GM18858 (cell line): ENCODE measurements around the gene RERE.
"Not testable (repeated sequence)": the region's sequence is repeated elsewhere in the genome, so short reads cannot be mapped to it uniquely, and the experiment has no call there.

Experiments used
- ATAC-seq: cut with Tn5 transposase; IDR thresholded peaks from one replicate; pipeline ENCODE4 v1.9.1; 2021; ENCODE audit not compliant: unreplicated experiment

Gene RERE

DNA sequence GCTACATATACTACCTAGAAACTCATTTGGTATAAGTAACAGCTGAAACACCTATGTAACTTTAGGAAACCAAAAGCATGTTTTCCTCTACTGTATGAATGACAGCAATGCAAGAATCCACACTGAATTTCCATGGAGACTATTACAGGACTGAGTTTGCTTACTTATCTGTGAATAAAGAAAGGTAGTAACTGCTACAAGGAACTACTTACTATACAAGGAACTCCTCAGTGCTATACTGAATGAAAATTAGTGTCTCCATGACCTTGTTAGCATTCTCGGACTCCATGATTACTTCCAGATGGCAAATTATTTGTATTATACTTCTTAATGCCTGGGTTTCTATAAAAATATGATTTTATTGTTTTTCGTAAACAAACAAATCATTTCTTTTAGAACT, 198.0 kb downstream of the RERE start:
- not testable (repeated sequence) for ATAC-seq

DNA sequence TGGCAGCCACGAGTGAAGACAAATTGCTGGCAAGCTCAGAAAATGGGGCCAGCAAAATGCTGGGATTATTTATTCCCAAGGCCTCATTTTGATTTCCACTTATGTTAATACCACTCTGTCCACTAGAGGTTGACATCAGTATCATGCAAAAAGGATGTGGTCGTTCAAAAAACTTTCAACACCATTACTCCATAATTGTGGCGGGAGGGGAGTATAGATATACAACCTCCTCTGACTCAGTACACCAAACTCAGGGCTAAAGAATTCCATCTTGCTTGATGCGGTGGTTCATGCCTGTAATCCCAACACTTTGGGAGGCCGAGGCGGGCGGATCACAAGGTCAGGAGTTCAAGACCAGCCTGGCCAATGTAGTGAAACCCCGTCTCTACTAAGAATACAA, 200.6 kb downstream of the RERE start:
- not testable (repeated sequence) for ATAC-seq

DNA sequence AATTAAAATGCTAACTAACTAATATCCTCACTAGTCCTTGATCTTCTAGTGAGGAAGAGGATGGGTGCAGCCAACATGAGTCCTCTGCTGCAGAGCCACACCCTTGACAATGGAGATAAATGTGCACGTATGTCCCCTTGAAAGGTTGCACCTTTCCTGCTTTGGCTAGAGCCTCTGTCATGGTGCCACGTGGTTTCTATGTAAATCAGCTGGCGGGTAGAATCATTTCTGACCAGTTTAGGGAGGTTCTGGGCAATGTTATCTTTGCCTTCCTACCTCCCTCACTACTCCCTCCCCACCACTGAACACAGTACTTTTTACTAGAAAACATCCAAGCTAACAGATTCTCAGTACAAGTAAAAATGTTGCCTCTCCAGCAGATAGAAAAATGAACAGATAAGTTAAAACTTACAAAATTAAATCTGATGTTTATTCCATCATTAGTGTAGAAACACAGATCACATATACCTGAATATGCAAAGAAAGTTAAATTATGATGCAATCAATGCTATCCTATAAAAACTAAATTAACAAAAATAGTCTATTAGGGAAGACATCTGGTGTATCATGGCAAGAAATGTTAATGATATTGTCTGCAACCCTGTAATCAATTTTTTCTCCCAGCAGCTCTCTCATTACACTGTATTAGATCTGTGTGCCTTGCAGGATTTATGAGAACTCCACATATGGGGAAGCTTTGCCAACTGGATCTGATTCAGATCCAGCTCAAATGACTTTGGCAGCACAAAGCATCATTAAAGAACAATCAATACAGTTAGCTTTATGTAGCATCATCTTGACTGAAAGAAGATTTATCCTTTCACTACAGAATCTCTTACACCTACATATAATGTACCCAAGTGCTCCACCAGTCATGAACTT, 205.6 kb downstream of the RERE start:
- ATAC-seq = not testable (repeated sequence)

DNA sequence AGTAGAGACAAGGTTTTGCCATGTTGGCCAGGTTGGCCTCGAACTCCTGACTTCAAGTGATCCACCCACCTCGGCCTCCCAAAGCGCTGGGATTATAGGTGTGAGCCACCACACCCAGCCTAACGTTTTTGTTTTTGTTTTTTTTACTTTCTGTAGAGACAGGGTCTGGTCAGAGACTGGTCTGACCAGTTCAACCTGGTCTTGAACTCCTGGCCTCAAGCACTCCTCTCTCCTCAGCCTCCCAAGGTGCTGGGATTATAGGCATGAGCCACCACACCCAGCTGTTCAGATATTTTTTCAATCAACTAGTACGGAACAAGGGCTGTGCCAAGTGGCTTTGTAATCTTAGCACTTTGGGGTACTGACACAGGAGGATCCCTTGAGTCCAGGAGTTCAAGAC, 209.5 kb downstream of the RERE start:
- ATAC-seq = no peak

DNA sequence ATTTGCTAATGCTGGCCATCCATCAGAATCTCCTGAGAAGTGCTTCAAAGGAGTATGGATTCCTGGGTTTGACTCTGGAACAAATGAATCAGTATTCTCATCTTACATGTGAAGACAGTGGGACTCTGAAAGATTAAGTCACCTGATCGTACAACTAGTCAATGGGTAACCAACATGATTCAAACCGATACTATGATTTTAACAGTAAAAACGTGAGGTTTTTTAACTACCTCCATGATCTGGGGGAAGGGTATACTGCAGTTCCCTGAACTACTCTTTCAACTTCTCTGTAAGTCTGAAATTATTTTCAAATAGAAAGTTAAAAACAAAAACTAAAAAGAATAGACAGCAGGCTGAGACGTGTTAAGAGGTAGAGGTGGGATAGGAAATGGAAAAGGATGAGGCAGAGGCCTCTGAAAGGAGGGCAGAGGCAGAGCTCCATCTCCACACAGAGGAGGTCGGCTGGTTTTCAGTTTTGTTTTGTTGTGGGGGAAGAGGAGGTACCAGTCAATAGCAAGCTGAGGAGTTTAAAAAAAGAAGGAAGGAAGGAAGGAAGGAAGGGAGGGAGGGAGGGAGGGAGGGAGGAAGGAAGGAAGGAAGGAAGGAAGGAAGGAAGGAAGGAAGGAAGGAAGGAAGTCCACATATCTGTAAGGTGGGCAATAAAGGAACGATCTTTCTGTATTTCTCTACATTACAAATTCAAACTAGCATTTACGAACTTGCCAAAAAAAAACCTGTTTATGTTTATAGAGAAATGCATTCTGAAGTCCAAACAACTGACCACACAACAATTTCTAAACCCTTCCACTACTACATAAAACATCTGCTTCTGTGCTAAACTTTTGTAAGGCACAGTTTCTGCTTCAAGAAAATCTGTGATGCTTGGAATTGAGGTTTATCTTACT, 213.1 kb downstream of the RERE start:
- peak; percentile 65 for ATAC-seq

DNA sequence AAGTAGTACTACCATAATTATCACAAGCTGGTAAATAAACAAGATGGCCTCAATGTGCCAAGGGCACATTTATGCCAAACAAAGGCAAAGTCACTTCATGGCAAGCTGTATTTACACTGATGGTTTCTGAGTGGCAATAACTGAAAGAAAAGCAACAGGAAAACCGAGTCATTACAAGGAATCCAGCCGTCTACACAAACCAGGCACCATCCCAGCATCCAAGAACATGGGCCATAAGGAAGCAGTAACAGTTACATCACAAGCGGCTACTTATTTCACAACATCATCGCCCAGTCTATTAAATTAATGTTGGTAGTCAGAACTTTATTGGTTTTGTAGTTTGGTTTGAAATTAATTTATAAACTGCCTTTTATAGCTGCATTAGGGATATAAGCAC, 214.2 kb downstream of the RERE start:
- no peak for ATAC-seq

DNA sequence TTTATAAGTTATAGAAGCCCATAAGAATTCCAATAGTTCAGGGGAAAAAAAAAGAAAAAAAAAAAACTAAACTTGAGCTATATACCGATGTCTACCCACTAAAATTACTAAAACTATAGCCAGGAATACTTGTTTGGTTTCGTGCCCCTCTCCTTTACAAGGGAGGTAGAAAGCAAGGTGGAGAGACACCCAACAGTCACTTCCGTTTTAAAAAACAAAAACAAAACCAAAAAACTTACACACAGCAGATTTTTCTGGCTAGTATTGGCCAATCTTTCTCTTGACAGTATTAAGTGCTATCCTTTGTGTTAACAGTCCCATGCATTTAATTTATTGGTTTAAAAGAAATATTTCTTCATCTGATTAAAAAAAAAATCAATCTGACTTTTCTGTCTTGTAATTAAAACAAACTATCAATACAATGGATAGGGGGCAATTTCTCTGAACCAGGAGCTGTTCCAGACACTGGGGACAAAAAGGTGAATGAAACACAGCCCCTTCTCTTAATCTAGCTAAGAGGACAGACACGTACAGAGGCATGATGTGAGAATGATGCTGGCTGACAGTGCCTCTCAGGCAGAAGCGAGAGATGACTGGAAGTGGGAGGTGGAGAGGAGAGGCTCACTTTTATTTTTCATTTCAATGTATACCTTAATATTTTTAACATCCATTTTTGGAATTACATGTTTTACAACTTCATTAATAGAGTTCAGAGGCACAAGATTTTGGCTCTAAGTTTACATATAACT, 214.8 kb downstream of the RERE start:
- ATAC-seq = no peak

DNA sequence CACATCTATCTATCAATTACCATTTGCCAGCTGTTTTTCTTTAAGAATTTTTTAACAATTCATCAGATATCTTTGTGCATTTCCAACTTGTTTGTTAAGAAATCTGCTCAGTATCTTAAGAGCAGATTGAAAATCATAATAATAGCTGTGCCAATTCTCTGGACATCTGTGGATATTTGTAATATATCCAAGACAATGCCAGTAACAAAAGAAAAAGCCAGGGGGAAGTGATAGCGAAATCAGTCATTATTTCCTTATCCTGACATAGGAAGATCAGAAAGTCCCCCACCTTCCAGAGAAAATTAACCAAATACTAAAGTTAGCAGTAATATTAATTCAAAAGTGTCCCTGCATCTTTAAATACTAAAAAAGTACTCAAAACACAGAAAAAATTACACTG, 217.1 kb downstream of the RERE start:
- no peak for ATAC-seq

DNA sequence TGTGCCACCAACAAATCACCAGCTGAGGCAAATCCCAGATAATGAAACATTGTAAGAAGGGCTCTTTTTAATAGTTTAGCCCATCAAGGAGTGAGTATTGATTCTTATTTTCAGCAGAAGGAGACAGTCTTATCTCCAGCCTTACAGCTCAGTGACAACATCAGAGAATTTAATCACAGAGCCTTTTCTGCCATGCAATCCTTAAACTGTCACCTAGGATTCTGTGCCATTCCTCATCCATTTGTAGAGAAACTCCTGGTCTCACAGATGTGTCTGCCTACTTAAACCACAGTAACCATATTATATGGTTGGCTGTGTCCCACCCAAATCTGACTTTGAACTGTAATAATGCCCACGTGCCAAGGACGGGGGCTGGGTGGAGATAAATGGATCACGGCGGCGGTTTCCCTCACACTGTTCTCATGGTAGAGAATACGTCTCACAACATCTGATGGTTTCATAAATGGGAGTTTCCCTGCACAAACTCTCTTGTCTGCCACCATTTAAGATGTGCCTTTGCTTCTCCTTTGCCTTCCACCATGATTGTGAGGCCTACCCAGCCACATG, 217.7 kb downstream of the RERE start:
- ATAC-seq = no peak

DNA sequence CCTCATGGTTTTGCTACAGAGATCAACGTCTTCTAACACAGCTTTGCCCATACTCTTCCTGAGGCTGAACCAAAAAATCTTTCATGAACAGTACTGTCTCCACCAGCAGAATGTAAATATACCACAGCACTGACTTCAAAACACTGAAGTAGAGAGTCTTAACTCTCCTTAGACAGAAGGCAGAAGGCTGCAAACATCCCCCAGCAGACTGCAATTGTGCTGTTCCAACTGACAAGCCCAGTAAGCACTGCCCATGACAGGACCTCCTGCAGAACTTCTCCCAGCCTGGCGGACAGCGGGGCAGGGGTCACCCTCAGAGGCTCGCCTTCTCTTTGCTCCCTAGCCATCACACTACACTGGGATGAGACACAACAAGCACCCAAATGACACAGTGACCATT, 218.7 kb downstream of the RERE start:
- no peak for ATAC-seq

DNA sequence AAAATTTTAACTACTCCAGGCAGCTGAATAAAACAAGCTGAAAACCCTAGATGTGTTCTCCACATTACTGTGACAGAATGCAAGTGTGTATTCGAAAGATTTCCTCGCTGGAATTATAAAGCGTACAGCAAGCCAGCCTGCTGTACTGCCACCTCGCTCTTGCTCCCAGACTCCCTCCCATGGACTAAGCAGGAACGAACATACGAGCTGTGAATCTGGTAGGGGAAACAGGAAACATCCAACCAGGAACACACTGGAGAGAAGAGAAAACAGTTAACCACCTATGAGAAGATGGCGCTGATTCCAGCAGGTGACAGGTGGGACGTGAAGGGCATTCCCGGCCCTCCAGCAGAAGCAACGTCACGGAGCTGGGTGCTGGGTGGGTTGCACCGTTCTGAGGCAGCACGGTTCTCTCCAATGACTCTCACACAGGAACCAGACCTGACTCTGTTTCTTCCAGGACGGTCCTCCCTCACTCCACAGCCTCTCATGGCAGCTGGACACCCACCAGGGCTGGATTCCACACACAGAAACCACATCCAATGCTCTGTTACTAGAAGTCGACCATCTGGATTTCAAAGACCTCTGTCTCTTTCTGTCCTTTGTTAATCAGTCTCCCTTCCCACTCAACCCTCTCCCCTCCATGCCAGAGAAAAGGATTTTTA, 219.2 kb downstream of the RERE start:
- no peak for ATAC-seq

DNA sequence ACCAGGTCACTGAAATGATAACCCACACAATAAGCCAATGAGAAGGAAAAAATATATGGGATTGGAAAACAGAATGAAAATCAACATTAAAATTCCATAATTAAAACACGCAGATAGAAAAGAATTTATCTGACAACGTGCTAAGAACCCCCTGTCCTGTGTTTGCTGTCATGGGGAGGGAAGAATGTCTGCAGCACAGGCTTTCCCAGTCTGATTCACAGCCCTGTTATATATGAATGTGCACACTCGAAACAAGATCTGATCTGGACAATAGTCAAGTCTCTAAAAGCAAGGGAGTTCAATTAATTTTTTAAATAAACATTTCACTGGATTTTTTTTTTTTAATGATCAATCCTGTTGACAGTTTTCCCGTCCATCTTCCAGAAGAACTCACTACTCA, 220.0 kb downstream of the RERE start:
- no peak for ATAC-seq

DNA sequence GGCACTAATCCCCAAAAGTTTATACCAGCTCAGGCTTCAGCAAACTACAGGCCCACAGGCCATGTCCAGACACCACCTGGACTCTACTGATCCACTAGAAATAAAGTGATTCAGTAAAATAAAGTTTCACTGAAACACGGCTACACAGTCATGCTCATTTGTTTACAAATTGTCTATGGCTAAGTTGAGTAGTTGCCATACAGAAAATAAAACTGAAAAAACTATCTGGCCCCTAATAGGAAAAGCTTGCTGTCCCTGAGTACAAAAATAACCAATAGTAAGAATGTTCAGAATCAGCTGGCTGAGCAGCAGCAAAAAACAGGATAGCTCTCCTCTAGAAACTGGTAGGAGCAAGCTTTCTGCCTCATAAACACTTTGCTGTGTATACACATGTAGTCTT, 221.5 kb downstream of the RERE start:
- ATAC-seq = no peak

DNA sequence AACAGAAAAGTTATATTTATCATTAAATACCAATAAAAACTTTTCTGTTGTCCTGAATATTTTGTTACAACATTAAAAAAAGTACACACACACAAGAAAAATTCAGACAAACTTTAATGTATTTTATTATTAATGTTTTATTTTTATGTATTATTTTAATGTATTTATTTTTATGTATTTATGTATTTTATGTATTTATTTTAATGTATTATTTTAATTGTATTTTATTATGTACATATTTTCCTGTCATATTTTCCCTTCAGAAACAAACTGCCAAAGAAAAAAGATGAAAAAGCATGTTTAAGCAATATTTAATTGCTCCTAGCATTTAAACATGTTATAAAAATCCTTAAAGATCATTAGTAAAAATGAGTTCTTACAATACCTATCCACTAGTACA, 222.1 kb downstream of the RERE start:
- no peak for ATAC-seq

DNA sequence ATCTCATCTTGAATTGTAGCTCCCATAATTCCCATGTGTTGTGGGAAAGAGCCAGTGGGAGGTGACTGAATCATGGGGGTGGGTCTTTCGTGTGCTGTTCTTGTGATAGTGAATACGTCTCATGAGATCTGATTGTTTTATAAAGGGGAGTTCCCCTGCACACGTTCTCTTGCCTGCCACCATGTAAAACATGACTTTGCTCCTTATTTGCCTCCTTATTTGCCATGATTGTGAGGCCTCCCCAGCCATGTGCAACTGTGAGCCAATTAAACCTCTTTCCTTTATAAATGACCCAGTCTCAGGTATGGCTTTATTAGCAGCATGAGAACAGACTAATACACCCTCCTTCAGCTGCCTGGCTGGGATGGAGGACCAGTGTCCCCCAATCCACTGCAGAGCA, 224.1 kb downstream of the RERE start:
- not testable (repeated sequence) for ATAC-seq

DNA sequence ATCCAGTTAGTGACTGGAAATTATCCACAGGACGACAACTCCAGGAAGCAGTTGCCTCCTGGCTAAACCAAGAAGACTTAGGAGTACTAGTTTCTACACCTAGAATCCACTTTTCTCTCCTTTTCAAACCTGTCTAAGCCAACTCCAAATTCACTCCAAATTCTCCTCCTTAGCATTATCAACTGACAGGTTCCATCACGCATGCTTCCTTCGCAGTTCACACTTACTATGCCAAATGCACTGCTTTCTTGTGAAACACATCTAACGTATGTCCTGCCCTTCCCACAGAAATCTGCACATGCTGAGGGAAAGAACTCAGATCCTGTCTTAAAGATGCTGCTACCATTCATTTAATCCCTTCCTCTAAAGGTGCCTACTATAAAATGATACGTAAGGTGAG, 225.9 kb downstream of the RERE start:
- ATAC-seq = no peak

DNA sequence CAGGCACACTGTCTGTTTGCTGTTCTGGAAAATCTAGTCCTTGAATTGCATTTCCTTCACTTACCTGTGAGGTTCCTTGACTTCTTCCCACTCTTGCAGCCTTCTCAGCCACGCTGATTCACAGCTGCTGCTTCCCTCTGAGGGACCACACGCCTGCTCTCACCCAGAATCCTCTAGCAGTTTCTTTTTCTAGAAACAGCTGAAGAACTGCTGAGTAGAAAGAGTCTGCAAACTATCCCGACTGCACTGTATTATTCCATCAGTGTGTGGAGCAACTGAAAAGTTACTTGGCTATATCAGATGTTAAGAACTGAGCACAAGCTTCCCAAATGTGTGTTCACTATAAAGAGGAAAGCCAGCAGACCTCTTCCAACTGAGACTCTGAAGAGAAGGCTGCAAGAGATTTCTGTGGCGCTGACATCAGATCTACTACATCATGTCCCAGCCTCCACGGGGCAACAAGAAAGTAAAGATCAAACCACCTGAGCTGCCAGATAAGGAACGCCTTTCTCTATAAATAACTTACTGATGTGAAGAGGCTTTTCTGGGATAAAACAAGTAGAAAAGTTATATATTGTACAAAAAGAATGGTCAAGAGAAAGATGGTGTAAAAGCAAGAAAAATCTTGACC, 226.6 kb downstream of the RERE start:
- ATAC-seq = no peak

DNA sequence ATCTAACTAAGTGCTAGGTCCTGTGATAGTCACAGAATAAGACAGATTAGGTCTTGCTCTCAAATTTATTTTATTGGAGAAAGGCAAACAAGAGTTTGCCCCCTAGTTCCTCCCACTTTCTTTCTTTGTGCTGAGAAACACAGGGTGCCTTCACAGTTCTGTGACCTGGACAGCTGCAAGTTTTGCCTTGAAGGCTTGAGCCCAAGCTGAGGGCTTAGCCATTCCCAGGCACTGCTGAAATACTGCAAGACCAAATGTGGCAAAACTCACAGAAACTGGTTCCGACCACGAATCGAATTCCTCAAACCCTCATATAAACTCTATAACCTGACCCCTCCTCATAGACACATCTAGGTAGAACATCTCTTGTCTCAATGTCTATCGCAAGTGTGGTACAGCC, 227.9 kb downstream of the RERE start:
- no peak for ATAC-seq

DNA sequence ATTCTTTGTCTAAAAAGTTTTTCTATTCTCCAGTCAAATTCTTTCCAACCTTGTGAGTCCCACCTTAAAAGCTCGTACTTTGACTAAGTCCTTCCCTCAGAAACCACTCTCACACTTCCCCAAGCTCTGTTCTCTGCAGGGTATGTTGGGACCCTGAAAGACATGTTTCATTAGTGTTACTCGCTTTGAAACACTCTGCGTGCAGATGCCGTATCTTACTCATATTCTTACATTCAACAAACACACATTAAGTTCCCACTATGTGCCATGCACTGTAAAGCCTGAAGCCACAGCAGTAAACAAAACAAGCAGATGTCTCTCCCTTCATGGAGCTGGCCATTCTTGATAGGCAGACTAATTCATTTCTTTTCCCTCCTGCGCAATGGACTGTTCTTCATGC, 229.7 kb downstream of the RERE start:
- ATAC-seq = no peak

DNA sequence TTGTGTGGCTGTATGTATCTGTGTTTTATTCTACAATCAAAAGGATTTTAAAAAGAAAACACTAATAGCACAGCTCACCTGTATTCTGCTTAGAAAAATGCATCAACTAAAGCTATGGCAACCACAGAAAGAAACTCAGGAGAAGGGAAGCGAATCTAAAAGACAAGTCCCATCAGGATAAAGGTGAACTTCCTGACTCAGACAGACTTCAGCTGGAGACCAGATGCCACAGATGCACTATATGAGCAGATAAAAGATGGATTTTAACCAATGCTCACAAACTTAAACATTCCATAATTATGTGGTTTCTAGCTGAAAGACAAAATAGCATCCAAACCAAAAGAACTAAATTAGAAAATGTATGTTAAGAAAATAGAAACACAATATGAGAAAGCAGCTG, 231.0 kb downstream of the RERE start:
- ATAC-seq = no peak
